ENCODE measurements around the gene RNF144B. TPM values are rescaled to one million over a fixed set of nuclear protein-coding genes. Genes with fewer than 3 reads are reported as not detected.

Gene RNF144B
- total and polyA plus RNA-seq, 2 experiments from 2014 or later, result 4.2 to 9.0 TPM

GRCh38 chr6:18446771-18447170 lies 59.6 kb downstream of the RNF144B start (continued):
- TF ChIP-seq ZNF462 (CRISPR knock-in tag; IDR thresholded peaks at IDR 0.05), result no peak
- no peak for TF ChIP-seq EZH2phosphoT487 (IDR thresholded peaks at IDR 0.05; ENCODE audit: unreplicated experiment)
- TF ChIP-seq CREB1 (CRISPR knock-in tag; IDR thresholded peaks at IDR 0.05; ENCODE audit: low read depth), result no peak
- TF ChIP-seq JUNB (IDR thresholded peaks at IDR 0.05; ENCODE audit: unreplicated experiment), result no peak
- no peak for TF ChIP-seq ZNF114 (CRISPR knock-in tag; IDR thresholded peaks at IDR 0.05)
- no peak for TF ChIP-seq ZNF331 (CRISPR knock-in tag; IDR thresholded peaks at IDR 0.05; ENCODE audit: low read depth)
- TF ChIP-seq REST (IDR thresholded peaks at IDR 0.05; ENCODE audit: unreplicated experiment), result no peak
- no peak for TF ChIP-seq EZH2 (IDR thresholded peaks at IDR 0.05; ENCODE audit: low read depth, unreplicated experiment)
- TF ChIP-seq NANOG (IDR thresholded peaks at IDR 0.05; ENCODE audit: borderline replicate concordance), result no peak
